Measurements from ENCODE around the gene ATXN2. TPM values are rescaled to one million over a fixed set of nuclear protein-coding genes. Genes with fewer than 3 reads are reported as not detected.
"Not testable (repeated sequence)": the region's sequence is repeated elsewhere in the genome, so short reads cannot be mapped to it uniquely, and the experiment has no call there.

Gene ATXN2
- polyA plus RNA-seq, 3 donors from 2014 or later, result 7.1 to 31.3 (median 12.3) TPM

- peaks cover 63 to 66% of the 10 kb centered on the region in 2 donors for H3K4me1 Mint-ChIP-seq
These were observed 193.8 kb downstream of the ATXN2 start for GRCh38 chr12:111405149-111405858.

GRCh38 chr12:111404362-111405148 is 194.6 kb downstream of the ATXN2 start:
- Mint-ChIP-seq H3K36me3 (no peaks in the 10 kb centered on the region), H3K4me1 (peaks cover 56 to 63% of the 10 kb centered on the region in 2 donors), H3K27ac (peak overlapping the region; percentile 85 to 96 (median 92)), H3K4me3 (peak overlapping the region; percentile 86 to 92 (median 89)), H3K9me3 (no peaks in the 10 kb centered on the region), H3K27me3 (ENCODE audit: low read depth in 3 of 3) (peaks cover 10 to 20% (median 13%) of the 10 kb centered on the region in 3 donors)
- DNase-seq, result peak in 2 of 3 donors; percentile 35 to 45

More at GRCh38 chr12:111405149-111405858, 193.8 kb downstream of the ATXN2 start:
- Mint-ChIP-seq H3K27ac (peak overlapping the region; percentile 68 to 96 (median 91)), H3K9me3 (no peaks in the 10 kb centered on the region), H3K27me3 (ENCODE audit: low read depth in 3 of 3) (peaks cover 10 to 17% (median 12%) of the 10 kb centered on the region in 3 donors), H3K4me3 (peak overlapping the region; percentile 86 to 92 (median 89)), H3K36me3 (no peaks in the 10 kb centered on the region)
- peak; percentile 97 to 98 (median 97) for DNase-seq

- peaks cover 35 to 43% of the 10 kb centered on the region in 2 donors for H3K4me1 Mint-ChIP-seq
- not testable (repeated sequence) for DNase-seq, H3K9me3 Mint-ChIP-seq, H3K36me3 Mint-ChIP-seq
- peaks cover 10 to 21% (median 17%) of the 10 kb centered on the region in 3 donors for H3K27me3 Mint-ChIP-seq (ENCODE audit: low read depth in 3 of 3)
- H3K4me3 Mint-ChIP-seq, result peak overlapping the region in 1 of 5 donors; percentile 72
- peak overlapping the region in 2 of 6 donors; percentile 83 to 85 for H3K27ac Mint-ChIP-seq
These were observed 196.7 kb downstream of the ATXN2 start for GRCh38 chr12:111402490-111402824.

Other genes starting within 250 kb of the ATXN2 start
- gene PHETA1, start 230.2 kb downstream of the ATXN2 start, polyA plus RNA-seq, result 1 to 10 TPM; 2.0 to 5.5 (median 2.1) TPM
- gene SH2B3, start 193.4 kb downstream of the ATXN2 start, polyA plus RNA-seq, result 10 to 100 TPM in 1 of 3 donors, 1 to 10 TPM in 1, under 1 TPM in 1; 0.08 to 13.5 (median 5.3) TPM
- gene BRAP, start 86.6 kb upstream of the ATXN2 start, polyA plus RNA-seq, result 10 to 100 TPM; 11.7 to 23.6 (median 15.0) TPM
- 1 to 10 TPM; 6.3 to 9.1 (median 7.9) TPM for gene ACAD10, start 86.7 kb upstream of the ATXN2 start, polyA plus RNA-seq
- 10 to 100 TPM in 1 of 3 donors, 1 to 10 TPM in 2; 1.7 to 18.7 (median 8.2) TPM for gene ALDH2, start 167.6 kb upstream of the ATXN2 start, polyA plus RNA-seq
- gene MAPKAPK5, start 242.9 kb upstream of the ATXN2 start, polyA plus RNA-seq, result 10 to 100 TPM; 25.1 to 39.1 (median 36.7) TPM

All from immature natural killer cell (primary cell).